ENCODE results near the gene ARL3.

DNA sequence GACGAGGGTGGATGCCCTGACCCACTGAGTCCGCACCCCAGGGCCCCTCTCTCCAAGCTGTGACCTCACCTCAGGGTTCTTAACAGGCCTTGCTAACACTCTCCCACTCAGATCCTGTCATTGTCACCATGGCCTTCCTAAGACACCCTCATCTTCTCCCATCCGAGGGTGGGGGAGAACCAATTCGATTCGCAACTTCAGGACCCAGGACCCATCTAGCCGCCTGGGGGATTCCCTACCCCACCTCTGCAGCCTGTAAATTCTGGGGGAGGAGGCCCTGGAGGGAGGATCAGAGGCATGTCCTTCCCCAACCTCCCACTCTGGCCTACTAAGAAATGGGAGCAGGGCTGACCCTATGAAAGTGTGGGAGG, 52.6 kb downstream of the ARL3 start:
- TF ChIP-seq, protein P1, sequence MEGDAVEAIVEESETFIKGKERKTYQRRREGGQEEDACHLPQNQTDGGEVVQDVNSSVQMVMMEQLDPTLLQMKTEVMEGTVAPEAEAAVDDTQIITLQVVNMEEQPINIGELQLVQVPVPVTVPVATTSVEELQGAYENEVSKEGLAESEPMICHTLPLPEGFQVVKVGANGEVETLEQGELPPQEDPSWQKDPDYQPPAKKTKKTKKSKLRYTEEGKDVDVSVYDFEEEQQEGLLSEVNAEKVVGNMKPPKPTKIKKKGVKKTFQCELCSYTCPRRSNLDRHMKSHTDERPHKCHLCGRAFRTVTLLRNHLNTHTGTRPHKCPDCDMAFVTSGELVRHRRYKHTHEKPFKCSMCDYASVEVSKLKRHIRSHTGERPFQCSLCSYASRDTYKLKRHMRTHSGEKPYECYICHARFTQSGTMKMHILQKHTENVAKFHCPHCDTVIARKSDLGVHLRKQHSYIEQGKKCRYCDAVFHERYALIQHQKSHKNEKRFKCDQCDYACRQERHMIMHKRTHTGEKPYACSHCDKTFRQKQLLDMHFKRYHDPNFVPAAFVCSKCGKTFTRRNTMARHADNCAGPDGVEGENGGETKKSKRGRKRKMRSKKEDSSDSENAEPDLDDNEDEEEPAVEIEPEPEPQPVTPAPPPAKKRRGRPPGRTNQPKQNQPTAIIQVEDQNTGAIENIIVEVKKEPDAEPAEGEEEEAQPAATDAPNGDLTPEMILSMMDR (IDR thresholded peaks at IDR 0.05) = no peak
- no peak for TF ChIP-seq POLR2A (IDR thresholded peaks at IDR 0.05)

All from Peyer's patch (tissue), 4 donors.